Stimulated activated CD8-positive, alpha-beta memory T cell treated with anti-CD3 and anti-CD28 coated beads, Interleukin-7, amount 100 ng/mL, for 4 hours (primary cell): ENCODE results near the gene ETS1.
"Not testable (repeated sequence)": the region's sequence is repeated elsewhere in the genome, so short reads cannot be mapped to it uniquely, and the experiment has no call there.

Source experiments
- DNase-seq, 2 donors: peaks; one replicate each; pipeline ENCODE4 v3.0.0-alpha.2; 2020; ENCODE audit warnings: low read depth in 2 of 2

Gene ETS1

DNA sequence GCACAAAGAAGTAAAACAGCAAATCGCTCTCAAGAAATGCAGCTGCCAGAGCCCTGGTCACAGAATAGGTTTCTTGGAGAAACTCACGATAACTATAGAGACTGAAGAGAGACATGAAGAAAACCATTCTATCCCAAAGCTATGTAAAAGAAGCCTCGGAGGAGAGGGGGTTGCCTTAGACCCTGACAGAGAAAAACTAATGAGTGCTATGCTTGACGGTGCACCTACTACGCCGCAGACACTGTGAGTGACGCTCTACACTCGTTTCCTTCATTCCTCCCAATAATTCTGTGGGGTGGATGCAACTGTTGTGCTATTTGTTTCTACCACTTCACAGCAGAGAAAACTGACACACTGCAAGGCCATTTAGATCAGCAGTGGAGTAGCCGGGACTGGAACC lies 121.8 kb downstream of the ETS1 start:
- no peak for DNase-seq

DNA sequence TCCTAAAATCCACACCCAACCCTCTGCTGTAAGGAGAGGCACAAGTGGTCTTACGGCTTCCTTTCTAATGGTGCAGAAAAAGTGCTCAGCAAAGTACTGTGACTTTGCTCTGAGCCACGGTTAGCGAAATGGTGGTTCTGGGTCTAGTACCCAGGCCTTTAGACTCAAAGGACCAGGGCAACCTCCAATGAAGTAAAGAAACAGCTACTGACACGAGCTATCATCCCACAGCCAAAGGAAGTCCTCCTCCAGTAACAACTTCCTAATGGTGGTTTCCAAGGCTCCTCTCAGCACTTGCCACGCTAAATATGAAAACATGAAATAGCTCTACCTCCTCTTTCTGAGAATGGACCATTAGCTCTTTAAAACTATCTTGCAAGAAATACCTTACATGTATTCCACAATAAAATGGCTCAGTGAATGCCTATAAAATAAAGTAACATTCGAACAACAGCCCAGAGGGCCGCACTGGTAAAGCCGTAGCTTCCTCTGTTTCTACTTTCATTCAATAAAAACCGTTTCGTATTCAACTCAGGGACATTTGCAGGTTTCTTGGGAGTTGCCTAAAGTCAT lies 122.4 kb downstream of the ETS1 start:
- no peak for DNase-seq

DNA sequence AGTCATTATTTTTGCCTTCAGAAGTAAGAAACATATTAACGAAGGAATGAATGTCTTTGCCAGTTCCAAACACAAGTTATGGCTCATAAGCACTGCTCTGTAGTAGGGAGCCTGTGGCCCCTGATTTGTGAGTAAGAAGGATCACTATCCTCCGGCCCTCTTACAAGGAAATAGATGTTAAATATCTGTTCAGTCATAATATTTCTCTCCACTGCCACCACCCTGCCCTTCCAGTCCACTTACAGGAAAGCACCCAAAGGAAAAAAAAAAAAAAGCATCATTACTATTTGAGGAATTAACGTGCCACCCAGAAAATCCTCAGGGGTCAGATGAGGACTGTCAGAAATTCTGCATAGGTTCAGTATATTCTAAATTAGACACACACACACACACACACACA lies 123.4 kb downstream of the ETS1 start:
- DNase-seq: no peak

DNA sequence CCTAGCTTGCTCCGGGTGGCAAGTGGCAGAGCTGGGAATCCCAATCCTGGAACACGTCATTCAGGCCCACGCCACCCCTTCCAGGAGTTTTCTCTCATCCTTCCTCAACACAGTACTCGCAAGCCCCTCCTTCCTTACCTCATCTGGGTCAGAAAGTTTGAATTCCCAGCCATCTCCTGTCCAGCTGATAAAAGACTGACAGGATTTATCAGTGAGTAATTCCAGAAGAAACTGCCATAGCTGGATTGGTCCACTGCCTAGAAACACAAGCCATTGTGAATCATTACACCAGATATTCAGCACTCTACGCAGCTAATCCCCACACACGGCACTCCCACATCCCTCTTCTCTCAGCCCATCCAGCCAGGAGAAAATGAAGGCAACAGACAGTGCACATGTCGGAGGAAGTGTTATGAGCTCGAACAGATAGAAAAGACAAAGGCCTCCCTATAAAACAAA lies 124.0 kb downstream of the ETS1 start:
- DNase-seq: no peak

- no peak for DNase-seq
Measured at GRCh38 chr11:128462922-128463321, 124.4 kb downstream of the ETS1 start.

DNA sequence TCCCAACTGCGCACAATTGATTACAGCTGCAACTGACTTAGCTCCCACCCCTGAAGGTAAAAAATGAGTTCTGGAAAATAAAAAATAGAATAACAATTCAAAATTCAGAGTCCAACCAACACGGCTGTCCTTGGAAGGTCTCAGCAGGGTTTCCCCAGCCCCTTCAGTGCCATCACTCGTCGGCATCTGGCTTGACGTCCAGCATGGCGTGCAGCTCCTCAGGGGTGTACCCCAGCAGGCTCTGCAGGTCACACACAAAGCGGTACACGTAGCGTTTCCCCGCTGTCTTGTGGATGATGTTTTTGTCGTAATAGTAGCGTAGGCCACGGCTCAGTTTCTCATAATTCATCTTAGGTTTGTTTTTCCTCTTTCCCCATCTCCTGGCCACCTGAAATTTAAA lies 125.2 kb downstream of the ETS1 start:
- no peak for DNase-seq

DNA sequence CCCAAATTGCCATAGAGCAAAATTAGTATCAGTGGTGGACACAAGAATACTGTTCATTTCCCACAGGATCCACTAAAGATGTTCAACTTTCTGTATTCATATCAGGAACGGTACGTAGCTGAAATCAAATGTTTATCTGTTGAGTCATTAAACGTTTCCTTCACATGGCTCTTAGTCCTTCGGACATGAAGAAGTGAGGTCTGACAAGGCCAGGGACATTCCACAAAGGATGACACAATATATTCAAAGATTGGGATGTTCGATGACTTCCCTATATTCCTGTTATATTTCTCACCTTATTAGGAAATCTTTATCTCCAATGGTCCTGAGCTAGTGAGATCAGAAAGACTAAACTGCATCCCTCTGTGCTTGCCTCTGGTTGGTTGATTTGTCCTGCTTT lies 129.0 kb downstream of the ETS1 start:
- no peak for DNase-seq

GRCh38 chr11:128457874-128458273 lies 129.5 kb downstream of the ETS1 start:
- no peak for DNase-seq

- DNase-seq: no peak
Measured at GRCh38 chr11:128456566-128457268, 130.6 kb downstream of the ETS1 start.

DNA sequence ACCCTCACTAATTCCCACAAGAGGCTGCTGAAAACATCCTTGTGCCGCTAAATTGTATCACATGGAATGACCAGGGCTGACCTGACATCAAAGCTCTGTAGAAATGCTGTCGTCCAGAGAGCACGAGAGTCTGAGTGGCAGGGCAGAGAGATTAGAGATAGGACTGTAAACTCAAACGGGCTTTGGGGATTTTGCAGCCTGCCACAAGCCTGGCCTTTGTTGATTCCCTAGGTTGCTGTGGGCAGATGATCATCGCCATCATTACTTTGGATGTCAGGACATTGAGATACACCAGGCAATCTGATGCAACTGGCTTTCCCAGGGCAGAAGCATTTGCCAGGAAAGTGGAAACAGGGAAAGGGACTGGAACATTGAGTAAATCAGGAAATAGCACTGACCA lies 131.6 kb downstream of the ETS1 start:
- DNase-seq: no peak

- DNase-seq: no peak
Measured at GRCh38 chr11:128453444-128454336, 133.7 kb downstream of the ETS1 start.

DNA sequence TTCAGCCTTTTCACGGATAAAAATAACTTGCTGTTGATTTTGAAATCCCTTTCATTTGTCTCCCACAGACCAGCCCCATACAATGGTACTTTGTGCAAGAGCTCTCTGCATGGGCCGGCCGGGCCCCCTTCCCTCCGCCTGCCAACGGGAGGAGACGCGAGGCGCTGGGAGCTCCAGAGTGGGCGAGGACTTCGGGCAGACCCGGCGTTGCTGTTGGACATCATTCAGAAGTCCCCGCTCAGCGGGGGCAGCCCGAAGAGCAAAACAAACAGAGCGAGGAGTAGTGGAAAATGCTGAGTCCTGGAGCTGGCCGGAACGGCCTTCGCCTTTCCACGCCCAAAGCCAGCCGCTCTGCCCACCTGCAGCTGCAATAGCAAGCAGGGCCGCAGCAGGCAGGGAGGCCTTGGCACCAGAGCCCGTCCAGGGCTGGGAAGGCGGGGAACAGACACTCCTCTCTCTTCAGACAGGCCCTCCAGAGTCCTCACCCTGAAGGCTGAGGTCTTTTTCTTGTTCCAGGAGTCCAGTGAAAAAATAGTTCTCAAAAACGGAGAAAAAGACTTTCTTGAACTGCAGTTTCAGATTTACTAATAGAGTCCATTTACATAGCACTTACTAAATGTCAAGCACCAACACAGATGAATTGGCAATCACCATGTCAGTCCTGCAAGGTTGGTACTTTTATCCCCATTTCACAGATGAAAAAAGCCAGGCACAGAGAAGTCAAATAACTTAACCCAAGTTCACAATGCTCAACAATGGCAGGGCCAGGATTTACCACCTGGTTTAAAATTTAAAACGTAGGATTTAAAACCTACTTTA lies 135.5 kb downstream of the ETS1 start:
- DNase-seq: no peak

DNA sequence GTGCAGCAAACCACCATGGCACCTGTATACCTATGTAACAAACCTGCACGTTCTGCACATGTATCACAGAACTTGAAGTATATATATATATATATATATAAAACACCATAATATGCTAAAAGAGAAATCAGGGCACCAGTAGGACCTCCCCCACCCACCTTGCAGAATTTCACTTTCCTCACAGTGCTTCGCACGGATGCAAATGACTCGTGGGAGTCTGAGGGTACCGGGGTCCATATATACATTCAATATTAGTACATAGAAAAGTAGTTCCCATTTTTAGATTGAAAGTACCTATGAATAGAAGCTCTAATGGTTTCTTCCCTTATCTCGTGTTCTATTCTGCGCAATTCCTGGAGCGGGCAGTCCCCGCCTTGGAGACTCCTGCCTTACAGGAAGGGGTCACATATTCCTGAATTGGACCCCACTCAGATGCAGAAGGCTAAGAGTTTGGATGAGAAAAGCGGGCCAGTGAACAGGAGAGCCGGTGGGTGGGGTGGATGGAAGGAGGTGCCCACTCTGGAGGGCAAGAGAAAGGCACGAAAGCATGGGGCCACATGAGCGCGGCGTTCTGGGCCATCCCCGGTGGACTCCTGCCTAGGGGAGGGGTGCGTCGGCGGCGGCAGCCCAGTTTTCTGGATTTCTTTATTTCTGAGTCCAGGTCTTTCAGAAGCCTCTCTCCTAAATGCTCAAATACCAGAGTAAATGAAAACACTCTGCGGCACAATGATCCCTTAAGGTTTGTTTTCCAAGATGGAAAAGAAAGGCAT lies 136.3 kb downstream of the ETS1 start:
- no peak for DNase-seq

GRCh38 chr11:128450425-128450824 lies 136.9 kb downstream of the ETS1 start:
- not testable (repeated sequence) for DNase-seq

GRCh38 chr11:128448981-128449713 lies 138.2 kb downstream of the ETS1 start:
- no peak for DNase-seq

- no peak for DNase-seq
Measured at GRCh38 chr11:128448200-128448886, 139.0 kb downstream of the ETS1 start.

- no peak for DNase-seq
Measured at GRCh38 chr11:128447233-128447632, 140.1 kb downstream of the ETS1 start.

DNA sequence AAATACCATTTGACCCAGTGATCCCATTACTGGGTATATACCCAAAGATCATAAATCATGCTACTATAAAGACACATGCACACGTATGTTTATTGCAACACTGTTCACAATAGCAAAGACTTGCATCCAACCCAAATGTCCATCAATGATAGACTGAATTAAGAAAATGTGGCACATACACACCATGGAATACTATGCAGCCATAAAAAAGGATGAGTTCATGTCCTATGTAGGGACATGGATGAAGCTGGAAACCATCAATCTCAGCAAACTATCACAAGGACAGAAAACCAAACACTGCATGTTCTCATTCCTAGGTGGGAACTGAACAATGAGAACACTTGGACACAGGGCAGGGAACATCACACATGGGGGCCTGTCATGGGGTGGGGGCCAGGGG lies 141.4 kb downstream of the ETS1 start:
- not testable (repeated sequence) for DNase-seq

GRCh38 chr11:128437136-128437535 lies 150.2 kb downstream of the ETS1 start:
- no peak for DNase-seq

- no peak for DNase-seq
Measured at GRCh38 chr11:128434818-128435217, 152.5 kb downstream of the ETS1 start.
